CD14-positive monocyte (primary cell): Measurements from ENCODE around the gene LTA4H. TPM values are rescaled to one million over a fixed set of nuclear protein-coding genes. Genes with fewer than 3 reads are reported as not detected.

ENCODE experiments used
- DNase-seq, 3 donors: peaks; one replicate each; pipeline ENCODE4 v3.0.0-alpha.2; 2011 to 2022
- H2AFZ ChIP-seq: 2 replicates; pipeline ENCODE4 v1.6.0; 2012; ENCODE audit warnings: mild to moderate bottlenecking, low read depth, low read length, inconsistent platforms; ENCODE audit not compliant: insufficient read depth, poor library complexity, severe bottlenecking
- H3K27ac ChIP-seq, 2 donors: 1 replicate in 1 of 2; 2 replicates in 1 of 2; pipeline ENCODE4 v1.5.1; 2012 to 2013; ENCODE audit warnings: low read length in 2 of 2, control low read depth in 1 of 2, inconsistent platforms in 1 of 2, low read depth in 1 of 2, mild to moderate bottlenecking in 1 of 2
- H3K27me3 ChIP-seq, 2 donors: one replicate each; pipeline versions ENCODE4 v1.6.0 to v1.6.1; 2011 to 2013; ENCODE audit warnings: low read length in 2 of 2; ENCODE audit not compliant: control insufficient read depth in 2 of 2, insufficient read depth in 2 of 2
- H3K36me3 ChIP-seq, 2 donors: replicated peaks in 1 of 2; 1 replicate in 1 of 2; 2 replicates in 1 of 2; pipeline versions ENCODE4 v1.5.1 to v1.6.1; 2012 to 2013; ENCODE audit warnings: low read length in 2 of 2, control low read depth in 1 of 2, inconsistent platforms in 1 of 2, mild to moderate bottlenecking in 1 of 2; ENCODE audit not compliant: insufficient read depth in 2 of 2, control insufficient read depth in 1 of 2
- H3K4me1 ChIP-seq, 2 donors: 1 replicate in 1 of 2; 2 replicates in 1 of 2; pipeline versions ENCODE4 v1.5.1 to v1.6.1; 2012 to 2013; ENCODE audit warnings: low read length in 2 of 2, control low read depth in 1 of 2, inconsistent platforms in 1 of 2, mild to moderate bottlenecking in 1 of 2, moderate library complexity in 1 of 2; ENCODE audit not compliant: insufficient read depth in 2 of 2, control insufficient read depth in 1 of 2
- H3K4me2 ChIP-seq: replicated peaks from 2 replicates; pipeline ENCODE3; 2012; ENCODE audit warnings: low read length, moderate library complexity, mild to moderate bottlenecking; ENCODE audit not compliant: poor library complexity, severe bottlenecking; ENCODE audit errors: extremely low read depth
- H3K4me3 ChIP-seq, 3 experiments: fragments of 200-600 bp in 1 of 3; sonication (generic) in 1 of 3; replicated peaks in 1 of 3; 1 replicate in 2 of 3; 2 replicates in 1 of 3; pipeline ENCODE4 v1.5.1; 2011 to 2013; ENCODE audit warnings: low read length in 3 of 3, mild to moderate bottlenecking in 3 of 3, control low read depth in 2 of 3, low read depth in 2 of 3, inconsistent platforms in 1 of 3, moderate library complexity in 1 of 3
- H3K79me2 ChIP-seq: 2 replicates; pipeline ENCODE4 v1.6.0; 2012; ENCODE audit warnings: mild to moderate bottlenecking, control low read depth, inconsistent platforms, low read length, moderate library complexity; ENCODE audit not compliant: insufficient read depth
- H3K9ac ChIP-seq: 2 replicates; pipeline ENCODE4 v1.6.0; 2017; ENCODE audit warnings: low read length, mild to moderate bottlenecking; ENCODE audit not compliant: insufficient read depth, poor library complexity, severe bottlenecking
- H3K9me3 ChIP-seq, 2 donors: replicated peaks in 1 of 2; 1 replicate in 1 of 2; 2 replicates in 1 of 2; pipeline versions ENCODE4 v1.5.1 to v1.6.1; 2012 to 2013; ENCODE audit warnings: low read length in 2 of 2, control low read depth in 1 of 2; ENCODE audit not compliant: control insufficient read depth in 1 of 2, insufficient read depth in 1 of 2
- H4K20me1 ChIP-seq: 2 replicates; pipeline ENCODE4 v1.6.0; 2012; ENCODE audit warnings: mild to moderate bottlenecking, low read length, control low read depth, moderate library complexity; ENCODE audit not compliant: insufficient read depth
- H3K27ac Mint-ChIP-seq, 7 donors: one replicate each; pipeline ENCODE4 v1.8.0; 2020; ENCODE audit warnings: mild to moderate bottlenecking in 7 of 7, mixed read lengths in 7 of 7, moderate library complexity in 6 of 7, inconsistent platforms in 2 of 7
- H3K27me3 Mint-ChIP-seq, 3 donors: one replicate each; pipeline ENCODE4 v1.8.0; 2021 to 2022; ENCODE audit warnings: low read depth in 3 of 3, mild to moderate bottlenecking in 3 of 3, mixed read lengths in 3 of 3, moderate library complexity in 3 of 3, inconsistent platforms in 1 of 3
- H3K36me3 Mint-ChIP-seq, 2 donors: one replicate each; pipeline ENCODE4 v1.8.0; 2020; ENCODE audit warnings: mixed read lengths in 2 of 2, inconsistent platforms in 1 of 2, mild to moderate bottlenecking in 1 of 2
- H3K4me1 Mint-ChIP-seq: one replicate; pipeline ENCODE4 v1.8.0; 2020; ENCODE audit warnings: mild to moderate bottlenecking, mixed read lengths
- H3K4me3 Mint-ChIP-seq, 2 donors: one replicate each; pipeline ENCODE4 v1.8.0; 2020; ENCODE audit warnings: mild to moderate bottlenecking in 2 of 2, mixed read lengths in 2 of 2, moderate library complexity in 1 of 2
- H3K9me3 Mint-ChIP-seq, 7 donors: one replicate each; pipeline ENCODE4 v1.8.0; 2020 to 2022; ENCODE audit warnings: mixed read lengths in 7 of 7, mild to moderate bottlenecking in 6 of 7, moderate library complexity in 6 of 7, inconsistent platforms in 2 of 7
- WGBS: methylation state at CpG from one replicate; pipeline ENCODE4 v1.1.5; 2013; ENCODE audit warnings: missing lambda C conversion rate; ENCODE audit not compliant: insufficient coverage; 5-methylcytosine and 5-hydroxymethylcytosine counted together
- intact Hi-C, 2 donors: fragments of 100-400 bp; cut with micrococcal nuclease; formaldehyde crosslinking; loops; one replicate each; pipeline versions ENCODE4 v1.15.0 to v1.15.1; 2023
- polyA plus RNA-seq, 3 donors: library from polyadenylated mRNA; depleted of rRNA in 1 of 3; unstranded in 2 of 3; stranded (reverse) in 1 of 3; fragments of 300-500 nt in 2 of 3; fragments of >200 nt in 1 of 3; fragmentation: Illumina TruSeq in 2 of 3; gene quantifications; 1 replicate in 2 of 3; 2 replicates in 1 of 3; pipeline ENCODE4 v1.2.3, GENCODE V29; 2012 to 2021
- TF ChIP-seq, protein P1 (sequence below): fragments of 200-600 bp; IDR thresholded peaks from one replicate; pipeline ENCODE4 v1.8.0; 2022; ENCODE audit warnings: antibody characterized with exemption, mild to moderate bottlenecking

The LTA4H gene
- polyA plus RNA-seq, 3 donors = 278 to 963 (median 647) TPM

DNA sequence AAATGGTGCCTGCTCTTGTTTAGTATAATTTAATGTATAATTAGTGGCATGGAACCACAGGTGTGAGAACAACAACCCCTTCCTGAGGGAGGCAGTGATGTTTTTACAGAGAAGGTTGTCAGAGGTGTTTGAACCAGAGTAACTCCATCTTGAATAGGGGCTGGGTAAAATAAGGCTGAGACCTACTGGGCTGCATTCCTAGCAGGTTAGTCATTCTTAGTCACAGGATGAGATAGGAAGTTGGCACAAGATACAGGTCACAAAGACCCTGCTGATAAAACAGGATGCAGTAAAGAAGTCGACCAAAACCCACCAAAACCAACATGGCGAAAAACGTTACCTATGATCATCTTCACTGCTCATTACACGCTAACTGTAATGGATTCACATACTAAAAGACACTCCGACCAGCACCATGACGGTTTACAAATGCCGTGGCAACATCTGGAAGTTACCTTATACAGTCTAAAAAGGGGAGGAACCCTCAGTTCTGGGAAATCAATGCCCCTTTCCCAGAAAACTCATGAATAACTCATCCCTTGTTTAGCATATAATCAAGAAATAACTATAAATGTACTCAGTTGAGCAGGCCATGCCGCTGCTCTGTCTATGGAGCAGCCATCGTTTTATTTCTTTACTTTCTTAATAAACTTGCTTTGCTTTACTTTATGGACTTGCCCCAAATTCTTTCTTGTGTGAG, 47.8 kb upstream of the LTA4H start:
- Mint-ChIP-seq H3K4me1 (peaks cover 4% of the 10 kb centered on the region), H3K9me3 (peaks cover 6 to 30% (median 13%) of the 10 kb centered on the region in 7 donors), H3K36me3 (peaks cover 0 to 5% of the 10 kb centered on the region in 2 donors), H3K27ac (no peak overlapping the region), H3K4me3 (no peak overlapping the region), H3K27me3 (peaks cover 1 to 9% (median 3%) of the 10 kb centered on the region in 3 donors)
- intact Hi-C loops = no loop called here
- Histone ChIP-seq H3K4me1 (peaks cover 0 to 4% of the 10 kb centered on the region in 2 donors), H3K4me2 (no peak overlapping the region), H3K9ac (no peak overlapping the region), H3K27ac (no peak overlapping the region), H2AFZ (no peak overlapping the region), H3K36me3 (no peaks in the 10 kb centered on the region), H3K79me2 (no peaks in the 10 kb centered on the region), H3K9me3 (peaks cover 0 to 11% of the 10 kb centered on the region in 2 donors), H4K20me1 (no peaks in the 10 kb centered on the region), H3K27me3 (no peaks in the 10 kb centered on the region), H3K4me3 (no peak overlapping the region)
- DNase-seq = no peak
- 91% methylated on average over 7 of the region's 9 CpGs for WGBS
- TF ChIP-seq, protein P1, sequence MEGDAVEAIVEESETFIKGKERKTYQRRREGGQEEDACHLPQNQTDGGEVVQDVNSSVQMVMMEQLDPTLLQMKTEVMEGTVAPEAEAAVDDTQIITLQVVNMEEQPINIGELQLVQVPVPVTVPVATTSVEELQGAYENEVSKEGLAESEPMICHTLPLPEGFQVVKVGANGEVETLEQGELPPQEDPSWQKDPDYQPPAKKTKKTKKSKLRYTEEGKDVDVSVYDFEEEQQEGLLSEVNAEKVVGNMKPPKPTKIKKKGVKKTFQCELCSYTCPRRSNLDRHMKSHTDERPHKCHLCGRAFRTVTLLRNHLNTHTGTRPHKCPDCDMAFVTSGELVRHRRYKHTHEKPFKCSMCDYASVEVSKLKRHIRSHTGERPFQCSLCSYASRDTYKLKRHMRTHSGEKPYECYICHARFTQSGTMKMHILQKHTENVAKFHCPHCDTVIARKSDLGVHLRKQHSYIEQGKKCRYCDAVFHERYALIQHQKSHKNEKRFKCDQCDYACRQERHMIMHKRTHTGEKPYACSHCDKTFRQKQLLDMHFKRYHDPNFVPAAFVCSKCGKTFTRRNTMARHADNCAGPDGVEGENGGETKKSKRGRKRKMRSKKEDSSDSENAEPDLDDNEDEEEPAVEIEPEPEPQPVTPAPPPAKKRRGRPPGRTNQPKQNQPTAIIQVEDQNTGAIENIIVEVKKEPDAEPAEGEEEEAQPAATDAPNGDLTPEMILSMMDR = no peak

DNA sequence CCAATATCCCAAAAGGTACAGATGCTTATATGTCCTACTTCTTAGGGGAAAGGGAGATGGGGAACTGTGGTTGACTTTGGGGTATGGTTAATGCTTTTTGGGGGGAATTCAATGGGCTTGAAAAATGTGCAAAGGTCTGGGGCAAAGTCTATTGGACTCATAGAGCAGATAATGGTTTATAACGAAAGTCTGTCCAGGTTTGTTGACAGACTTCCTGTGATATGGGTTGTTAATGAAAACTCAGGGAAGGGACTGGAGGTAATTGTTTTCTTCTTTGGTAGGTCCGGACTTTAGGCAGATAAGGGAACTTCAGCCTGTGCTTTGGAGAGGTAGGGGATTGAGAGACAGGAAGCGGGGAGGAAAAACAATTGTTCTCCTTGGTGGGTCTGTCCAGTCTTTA, 46.2 kb upstream of the LTA4H start:
- peaks cover 3 to 10% (median 6%) of the 10 kb centered on the region in 3 donors for H3K27me3 Mint-ChIP-seq
- intact Hi-C loops = no loop called here
- no peak overlapping the region for H3K27ac Mint-ChIP-seq

More for the DNA sequence above, 46.2 kb upstream of the LTA4H start:
- WGBS = 100% methylated on average over 3 of the region's 3 CpGs
- H4K20me1 ChIP-seq = no peaks in the 10 kb centered on the region
- DNase-seq = no peak
- H3K4me1 Mint-ChIP-seq = peaks cover 7% of the 10 kb centered on the region
- H3K36me3 ChIP-seq = no peaks in the 10 kb centered on the region
- no peak overlapping the region for H3K4me2 ChIP-seq
- H3K9me3 Mint-ChIP-seq = peaks cover 0 to 20% (median 5%) of the 10 kb centered on the region in 7 donors
- H3K4me3 ChIP-seq = no peak overlapping the region
- H3K79me2 ChIP-seq = no peaks in the 10 kb centered on the region
- peaks cover 0 to 6% of the 10 kb centered on the region in 2 donors for H3K4me1 ChIP-seq
- H3K4me3 Mint-ChIP-seq = no peak overlapping the region
- H2AFZ ChIP-seq = no peak overlapping the region
- H3K27ac ChIP-seq = no peak overlapping the region
- TF ChIP-seq, protein P1 = no peak
- no peak overlapping the region for H3K9ac ChIP-seq
- H3K9me3 ChIP-seq = no peaks in the 10 kb centered on the region
- peaks cover 0 to 5% of the 10 kb centered on the region in 2 donors for H3K36me3 Mint-ChIP-seq
- H3K27me3 ChIP-seq = no peaks in the 10 kb centered on the region
